ENCODE measurements around the gene TBX5.

The TBX5 gene

DNA sequence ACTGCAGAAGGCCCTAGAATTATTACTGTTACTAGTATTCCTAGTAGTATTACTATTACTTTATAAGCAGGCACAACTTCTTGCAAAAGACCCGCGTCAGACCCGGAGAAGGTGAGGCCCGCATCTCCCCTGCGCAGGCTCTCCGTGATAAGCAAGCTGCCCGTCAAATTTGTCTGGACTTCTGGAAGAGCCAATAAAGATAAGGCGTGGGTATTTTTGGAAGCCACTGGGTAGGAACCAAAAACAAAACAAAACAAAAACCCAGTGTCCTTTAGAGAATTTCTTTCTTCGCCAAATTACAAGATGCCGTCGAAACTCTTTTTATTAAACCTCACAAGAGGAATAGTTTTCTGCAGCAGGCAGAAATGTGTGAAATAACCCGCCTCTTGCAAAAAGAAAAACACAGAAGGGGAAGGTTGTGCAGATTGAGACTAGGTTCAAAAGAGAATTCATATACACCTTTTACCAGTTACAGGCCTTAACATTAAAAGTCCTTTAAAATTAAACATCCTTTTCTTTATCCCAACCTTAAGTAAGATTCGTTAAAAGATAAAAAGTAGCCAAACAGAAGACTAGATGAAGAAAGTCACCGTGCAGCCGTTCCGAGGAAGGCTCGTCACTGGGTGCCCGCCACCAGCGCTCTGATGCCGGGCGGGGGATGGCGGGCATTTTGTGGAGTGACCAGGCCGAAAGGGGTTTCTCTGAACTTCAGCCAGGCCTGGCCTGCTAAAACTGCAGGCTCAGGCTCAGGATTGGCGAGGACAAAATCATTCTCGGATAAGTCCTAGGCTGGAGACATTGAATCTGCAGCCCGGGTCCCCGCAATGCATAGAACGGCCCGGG, 1.6 kb downstream of the TBX5 start:
- DNase-seq, result no peak

DNA sequence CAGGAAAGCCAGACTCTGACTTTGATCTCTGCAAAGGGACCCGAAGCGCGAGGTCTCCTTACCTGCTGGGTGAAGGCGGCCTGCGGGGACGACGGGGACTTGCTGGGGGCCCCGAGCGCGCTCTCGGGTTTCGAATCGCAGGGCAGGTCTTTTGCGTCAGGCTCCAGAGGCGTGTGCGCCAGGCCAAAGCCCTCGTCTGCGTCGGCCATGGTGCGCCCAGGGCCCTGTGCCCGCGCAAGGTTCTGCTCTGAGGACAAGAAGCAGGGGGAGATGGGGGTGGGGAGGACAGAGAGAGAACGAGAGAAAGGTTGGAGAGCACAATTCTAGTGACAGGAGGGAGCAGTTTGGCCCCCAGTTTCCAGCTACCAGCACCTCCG, 2.3 kb downstream of the TBX5 start:
- DNase-seq, result no peak

DNA sequence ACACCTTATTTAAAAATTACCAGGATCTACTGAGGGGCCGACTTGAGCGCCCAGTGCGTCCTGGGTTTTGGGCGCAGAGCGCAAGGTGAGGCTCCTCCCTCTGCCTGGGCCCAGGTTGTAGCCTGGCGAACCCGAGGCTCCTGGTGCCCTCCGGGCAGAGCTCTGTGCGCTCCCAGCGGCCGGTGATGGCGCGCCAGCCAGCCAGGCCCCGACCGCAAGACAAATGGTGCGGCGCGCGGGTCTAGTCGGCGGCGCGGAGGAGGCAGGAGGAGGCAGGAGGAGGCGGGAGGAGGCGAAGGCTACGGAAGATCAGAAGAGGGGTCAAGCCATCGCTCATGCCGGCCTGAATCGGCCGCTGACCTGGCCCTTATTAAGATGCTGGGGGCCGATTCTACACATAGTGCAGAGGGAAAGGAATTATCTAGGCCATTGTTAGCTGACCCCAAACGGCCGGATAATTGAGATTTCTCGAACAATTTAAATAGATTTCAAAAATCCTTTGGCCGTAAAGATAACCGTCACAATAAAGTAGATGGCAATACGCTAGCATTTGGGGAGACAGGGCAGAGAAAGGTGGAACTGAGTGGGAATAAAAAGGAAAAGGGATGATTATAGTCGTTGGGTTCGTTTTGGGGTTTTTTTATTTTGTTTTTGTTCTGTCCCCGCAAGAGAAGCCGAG, 2.8 kb downstream of the TBX5 start:
- no peak for DNase-seq

DNA sequence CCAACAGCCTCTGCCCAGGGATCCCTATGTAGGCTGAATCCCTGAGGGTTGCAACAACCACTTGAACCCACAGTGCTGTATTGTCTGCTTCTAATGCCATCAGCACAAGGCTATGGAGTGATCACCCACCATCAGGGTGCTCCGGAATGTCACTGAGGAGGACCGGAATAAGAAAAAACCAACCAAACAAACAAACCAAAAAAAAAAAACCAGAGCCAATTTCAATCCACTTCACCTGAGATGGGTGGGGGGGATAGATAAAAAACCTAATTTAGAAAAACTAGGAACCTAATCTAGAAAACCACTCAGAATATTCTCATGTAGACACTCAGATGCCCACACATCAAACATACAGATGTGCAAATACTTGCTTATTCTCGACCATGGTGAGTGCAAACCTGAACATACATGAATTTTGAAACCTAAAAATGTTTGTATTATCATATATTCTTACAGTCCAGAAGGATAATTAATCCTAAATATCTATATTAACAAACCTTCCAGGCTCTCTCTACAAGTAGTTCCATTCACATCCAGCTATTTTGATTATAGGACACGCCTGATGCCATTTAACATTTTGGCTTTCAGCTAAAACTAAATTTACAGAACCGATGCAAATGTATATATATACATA, 3.7 kb downstream of the TBX5 start:
- DNase-seq, result no peak

DNA sequence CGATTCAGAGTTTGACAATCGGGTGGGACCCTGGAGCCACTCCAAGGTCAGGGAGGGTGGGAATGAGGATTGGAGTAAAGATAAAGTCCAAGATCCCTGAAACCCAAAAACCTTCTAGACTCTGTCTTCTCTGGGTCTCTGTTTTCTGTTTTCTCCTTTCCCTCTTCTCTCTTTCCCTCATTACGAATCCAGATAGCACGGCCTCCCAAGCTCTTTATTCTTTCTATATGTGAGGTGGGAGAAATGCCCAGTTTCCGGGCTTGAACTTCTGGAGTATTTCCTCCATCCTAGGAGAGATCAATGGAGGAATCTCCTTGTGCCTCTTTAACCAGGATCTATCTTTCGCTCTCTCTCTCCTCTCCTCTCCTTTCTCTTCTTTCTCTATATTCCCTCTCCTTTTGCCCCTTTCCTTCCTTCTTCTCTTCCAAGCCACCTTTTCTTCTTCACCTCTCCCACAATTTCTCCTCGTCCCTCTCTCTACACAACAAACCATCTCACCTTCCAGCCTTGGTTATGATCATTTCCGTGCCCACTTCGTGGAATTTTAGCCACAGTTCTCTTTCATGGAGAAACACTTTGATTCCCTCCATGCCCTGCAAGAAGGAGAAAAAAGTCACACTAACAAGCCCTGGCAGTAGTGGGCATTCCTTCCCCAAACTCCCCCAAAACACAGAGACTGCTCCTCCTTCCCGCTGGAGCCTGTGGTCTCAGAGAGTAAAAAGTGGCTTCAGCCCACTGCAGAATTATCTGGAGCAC, 4.4 kb downstream of the TBX5 start:
- no peak for DNase-seq

DNA sequence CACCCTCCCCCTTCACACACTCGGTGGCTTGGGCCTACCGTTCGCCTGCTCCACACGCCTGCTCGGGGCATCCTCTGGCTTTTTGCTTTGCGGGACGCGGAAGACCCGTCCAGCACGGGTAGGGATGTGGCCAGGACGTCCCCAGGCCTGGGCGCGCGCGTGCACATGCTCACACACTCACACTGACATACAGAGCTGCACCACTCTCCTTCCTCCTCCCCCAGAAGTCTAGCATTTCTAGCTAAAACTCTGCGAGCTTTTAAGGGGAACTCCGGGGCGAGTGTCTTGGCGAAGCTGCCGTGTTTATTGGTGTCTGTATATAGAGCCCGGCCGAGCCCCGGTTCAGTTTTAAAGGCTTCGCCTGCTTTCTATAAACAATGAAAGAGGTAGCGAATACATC, 5.0 kb downstream of the TBX5 start:
- DNase-seq, result no peak

DNA sequence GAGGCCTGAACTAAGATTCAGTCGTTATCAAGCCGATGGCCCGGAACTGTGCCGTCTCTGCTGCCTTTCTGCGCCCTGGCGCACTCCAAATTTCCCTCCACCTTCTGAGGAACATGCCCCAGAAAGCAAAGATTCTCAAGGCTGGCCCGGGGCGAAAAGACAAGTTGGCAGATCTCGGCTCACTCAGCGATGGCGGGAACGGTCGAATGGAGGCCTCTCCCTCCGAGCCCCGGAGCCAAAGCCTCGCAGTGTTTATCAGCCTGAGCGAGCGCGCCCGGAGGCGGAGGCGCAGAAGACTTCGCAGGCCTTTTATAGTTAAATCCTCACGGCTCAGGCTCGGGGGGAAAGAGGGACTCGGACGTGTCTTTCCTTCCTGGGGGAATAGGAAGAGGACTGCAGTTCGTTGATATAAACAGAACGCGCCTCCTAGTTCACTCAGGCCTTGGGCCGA, 5.6 kb downstream of the TBX5 start:
- no peak for DNase-seq

DNA sequence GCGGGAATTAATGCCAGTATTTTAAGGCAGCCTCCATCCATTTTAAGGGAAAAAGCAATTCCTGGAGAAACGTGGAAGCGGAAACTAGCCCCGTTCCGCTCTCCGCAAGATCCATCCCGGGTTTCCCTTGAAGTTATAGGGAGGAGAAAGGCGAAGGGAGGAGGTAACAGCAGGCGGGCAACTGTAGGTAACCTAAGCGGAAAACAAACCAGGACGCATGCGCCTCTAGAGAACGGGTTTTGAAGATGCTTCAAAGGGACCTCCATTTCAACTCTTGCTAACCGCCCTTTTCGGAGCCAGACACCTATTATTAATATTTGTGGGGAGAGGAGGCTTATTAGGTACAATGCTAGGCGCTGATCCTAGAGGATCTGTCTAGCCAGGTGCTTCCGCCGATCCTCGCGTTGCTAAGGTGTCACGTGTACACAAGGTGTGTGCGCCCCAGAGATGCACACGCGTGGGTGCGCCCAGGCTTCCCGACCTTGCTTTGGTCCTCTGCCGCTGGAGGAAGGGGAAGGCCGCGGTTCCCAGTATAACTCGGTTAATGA, 6.2 kb downstream of the TBX5 start:
- DNase-seq, result peak in 2 of 3 experiments; percentile 4 to 18

DNA sequence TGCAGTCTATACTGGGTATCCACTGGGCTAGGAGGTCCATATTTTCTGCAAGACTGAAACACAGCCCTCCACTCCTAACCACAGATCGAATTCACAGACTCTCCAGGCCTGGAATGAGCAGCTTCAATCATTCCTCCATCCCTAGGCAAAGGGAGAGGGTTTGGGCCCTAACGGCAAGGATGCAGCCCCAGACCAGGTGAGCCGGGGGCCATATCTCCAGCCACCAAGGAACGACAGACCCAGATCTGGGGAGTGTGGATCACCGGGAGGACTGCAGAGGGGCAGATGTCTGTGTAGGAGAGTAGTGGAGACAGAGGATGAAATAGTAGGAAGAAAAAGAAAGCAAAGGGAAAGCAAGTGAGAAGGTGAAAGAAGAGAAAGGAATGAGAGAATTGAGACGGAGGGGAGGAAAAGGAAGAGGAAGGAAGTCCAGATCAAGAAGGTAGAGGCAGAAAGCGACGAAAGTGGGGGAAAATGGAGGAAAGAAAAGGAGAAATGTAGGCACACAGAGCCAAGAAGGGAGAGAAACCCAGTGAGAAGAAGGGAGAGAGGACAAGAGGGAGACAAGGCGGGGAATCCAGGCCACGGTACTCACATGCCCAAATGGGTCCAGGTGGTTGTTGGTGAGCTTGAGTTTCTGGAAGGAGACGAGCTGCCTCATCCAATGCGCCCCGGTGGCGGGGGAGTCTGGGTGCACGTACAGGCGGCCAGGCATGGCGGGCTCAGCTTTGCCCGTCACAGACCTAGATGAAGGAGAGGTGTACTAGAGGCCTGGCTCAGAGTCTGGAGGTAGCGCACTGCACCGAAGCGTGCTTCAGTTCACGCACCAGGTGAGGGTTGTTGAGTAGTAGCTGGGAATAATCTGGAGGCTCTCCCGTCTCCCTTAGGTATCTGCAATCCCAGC, 7.7 kb downstream of the TBX5 start:
- DNase-seq, result no peak

DNA sequence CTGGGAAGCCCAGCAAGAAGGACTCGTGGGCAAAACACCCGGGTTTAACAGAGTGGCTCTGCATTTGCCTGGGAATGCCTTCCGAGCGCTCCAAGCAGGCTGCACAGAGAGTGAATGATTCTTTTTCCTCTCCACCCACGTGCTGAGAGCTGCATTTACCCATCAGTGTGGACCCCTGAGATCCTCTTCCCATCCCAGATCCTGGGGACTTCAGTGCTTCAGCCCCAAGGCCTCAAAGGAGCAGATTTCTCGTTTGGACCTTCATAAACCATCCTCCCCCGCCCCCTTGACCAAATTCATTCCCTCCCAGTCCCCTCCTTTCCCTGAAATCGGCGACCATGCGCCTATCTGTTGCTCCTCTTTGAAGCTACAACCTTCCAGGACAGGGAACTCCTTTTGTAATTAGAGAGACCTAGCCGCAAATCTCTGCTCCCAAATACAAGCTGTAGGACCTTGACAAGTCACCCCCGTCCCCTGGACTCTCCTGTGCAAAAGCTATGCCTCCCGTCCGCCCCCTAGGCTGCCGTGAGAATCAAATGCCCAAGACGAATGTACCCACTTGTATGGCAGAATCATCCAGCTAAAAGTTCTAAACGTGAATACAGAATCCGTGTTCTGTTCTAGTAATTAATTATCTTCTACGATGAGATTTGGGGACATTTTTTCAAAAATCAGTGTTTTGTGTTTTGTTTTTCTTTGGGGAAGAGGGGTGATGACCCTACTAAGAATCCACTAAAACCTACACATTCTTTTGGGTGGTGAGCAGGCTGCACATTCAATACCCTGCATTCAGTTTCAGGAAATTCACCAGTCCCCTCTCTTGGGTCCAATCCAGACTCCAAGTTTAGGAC, 8.8 kb downstream of the TBX5 start:
- DNase-seq, result no peak

DNA sequence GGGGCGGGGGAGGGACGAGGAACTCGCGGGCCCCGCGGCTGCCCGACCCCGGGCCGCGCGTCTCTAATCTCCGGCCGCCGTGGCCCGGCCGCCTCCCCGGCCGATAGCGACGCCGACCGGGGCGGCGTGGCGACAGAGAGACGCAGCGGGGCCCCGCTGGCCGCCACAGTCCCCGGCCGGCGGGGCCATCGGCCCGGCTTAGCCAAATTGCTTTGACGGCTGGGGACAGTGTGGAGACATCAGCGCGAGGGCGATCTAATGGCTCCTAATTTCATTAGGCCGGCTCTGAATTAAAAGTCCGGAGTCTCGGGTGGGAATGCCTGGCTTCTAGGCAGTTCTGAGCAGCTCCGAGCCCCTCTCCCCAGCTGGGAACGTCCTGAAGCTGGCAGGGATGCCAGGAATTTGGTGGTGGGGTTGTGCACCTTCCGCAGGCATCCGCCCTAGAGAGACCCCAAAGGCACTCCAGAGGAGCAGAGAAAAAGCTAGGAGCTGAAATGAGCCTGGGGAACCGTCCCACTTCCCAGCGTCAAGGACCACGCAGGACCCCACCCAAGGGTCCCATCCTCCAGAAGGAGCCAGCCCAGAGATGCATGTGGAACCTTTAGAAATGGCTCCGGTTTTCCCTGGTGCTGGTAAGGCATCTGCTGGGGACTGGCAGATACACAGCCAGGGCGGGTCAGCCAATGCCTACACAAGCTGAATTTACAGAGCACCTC, 9.6 kb downstream of the TBX5 start:
- DNase-seq, result no peak

DNA sequence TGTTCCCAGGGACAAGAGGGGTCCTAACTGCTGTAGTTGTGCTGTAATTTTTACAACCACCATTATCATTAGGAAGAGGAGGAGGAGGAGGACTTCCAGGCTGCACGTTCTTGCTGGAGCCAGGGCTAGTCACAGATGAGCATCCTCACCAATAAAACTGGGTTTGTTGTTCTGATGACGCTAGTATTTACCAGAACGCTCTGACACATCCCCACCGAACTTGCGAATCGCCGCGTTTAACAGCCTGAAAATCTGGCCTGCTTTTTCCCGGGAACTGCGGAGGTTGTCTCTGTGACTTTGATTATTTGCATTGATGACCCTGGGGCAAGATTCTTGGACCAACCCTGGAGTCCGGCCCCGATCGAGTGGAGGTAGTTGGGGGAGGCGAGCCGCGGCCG, 10.2 kb downstream of the TBX5 start:
- no peak for DNase-seq

DNA sequence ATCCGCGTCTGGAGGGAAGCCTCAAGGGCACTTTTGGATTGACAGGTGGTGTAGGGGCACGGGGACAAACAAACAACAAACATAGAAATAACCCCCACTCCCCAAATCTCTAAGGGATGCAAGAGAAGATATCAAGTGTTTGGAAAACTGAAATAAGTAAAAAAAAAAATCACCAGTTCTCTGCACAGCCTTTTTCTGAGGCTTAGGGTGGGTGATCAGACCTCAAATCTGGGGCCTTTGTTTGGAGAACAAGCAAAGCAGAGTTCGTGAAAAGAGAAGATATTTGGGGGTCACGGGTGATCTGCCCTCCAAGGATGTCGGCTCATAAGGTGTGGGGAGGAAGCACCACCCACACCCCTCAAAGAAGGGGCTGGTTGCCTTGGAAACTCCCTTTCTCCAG, 10.7 kb downstream of the TBX5 start:
- no peak for DNase-seq

DNA sequence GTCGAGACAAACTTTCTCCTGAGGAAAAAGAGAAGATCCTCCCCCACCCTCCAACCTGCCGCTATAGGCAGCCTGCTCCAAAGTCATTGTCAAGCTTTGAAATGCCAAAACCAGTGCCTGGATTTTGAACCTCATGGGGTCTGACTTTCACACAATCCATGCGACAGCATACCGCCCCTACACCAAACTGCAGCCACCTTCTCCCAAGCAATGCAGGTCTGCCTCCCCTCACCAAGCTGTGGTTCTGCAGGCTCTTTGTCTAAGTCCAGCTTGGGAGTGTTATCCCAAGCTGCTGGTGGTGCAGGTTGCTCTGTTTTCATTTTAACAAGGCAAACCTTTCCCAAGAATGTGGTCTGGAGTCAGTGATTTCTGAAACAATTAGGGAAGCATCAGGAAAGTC, 12.4 kb downstream of the TBX5 start:
- DNase-seq, result no peak

DNA sequence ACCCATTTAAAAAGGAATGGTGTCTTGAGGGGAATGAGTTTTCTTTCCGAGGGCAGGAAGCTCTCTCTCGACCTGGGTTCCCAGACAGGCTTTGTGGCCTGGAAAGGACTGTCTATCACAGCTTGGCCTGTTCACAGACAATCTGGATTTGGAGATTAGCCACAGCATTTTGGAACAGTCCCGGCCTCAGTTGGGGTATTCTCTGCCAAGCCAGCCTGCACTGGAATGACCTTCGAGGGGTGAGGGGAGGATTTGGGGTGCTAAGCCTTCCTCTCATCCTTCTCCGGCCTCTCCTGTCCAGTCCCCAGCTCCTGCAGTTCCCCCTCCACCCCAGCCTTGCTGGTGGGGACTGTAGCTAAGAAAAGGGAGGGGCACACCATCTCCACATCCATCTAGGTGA, 13.0 kb downstream of the TBX5 start:
- no peak for DNase-seq

DNA sequence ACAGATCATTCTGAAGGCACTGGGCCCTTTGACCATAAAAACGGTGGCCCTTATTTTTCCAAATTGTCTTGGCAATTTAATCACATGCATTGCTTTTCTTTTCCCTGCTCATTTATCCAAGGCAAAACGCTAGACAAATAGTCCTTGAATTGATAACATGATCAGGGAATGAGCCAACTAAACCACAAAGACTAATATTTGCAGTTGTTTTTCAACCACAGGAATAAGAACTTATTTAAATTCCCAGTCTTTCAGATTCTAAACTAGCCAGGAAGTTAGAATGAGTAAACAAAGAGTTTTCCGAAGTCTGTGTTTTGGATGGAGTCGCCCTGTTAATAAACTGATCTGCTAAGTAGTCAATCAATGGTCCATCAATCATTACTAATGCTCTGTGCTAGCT, 14.9 kb downstream of the TBX5 start:
- DNase-seq, result no peak

DNA sequence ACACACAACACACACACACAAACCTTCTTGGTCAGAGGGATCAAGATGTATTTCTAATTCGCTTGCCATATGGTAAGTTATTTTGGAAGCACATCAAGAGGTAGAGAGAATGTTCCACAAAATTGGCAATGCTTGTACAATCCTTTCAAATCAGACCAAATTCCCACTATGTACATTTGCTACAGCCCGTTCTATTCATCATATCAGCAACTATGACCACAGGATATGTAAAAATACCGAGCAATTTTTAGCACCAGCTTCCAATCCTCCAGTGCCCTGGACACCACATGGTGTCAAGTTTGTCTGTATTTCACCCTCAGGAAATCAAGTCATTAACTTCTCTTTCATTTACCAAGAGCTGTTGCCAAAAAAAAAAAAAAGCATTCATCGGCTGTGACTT, 21.2 kb downstream of the TBX5 start:
- no peak for DNase-seq

DNA sequence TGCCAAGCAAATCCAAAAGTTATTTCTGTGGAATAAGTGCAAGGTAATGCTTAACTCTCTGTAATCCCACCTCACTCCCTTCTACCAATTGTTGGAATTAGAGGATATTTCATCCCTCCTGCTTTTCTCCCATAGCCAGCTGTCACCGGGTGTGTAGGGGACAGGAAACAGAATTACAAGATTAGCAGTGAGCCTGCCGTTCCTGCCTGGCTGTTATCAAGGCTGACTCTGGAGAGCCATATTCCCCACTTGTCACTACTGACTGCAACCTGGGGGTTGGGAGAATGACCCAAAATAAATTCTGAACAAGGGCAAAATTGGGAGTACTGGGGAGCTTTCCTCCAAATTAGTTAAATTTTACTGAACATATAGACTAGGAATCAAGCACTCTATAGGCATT, 24.8 kb downstream of the TBX5 start:
- no peak for DNase-seq

DNA sequence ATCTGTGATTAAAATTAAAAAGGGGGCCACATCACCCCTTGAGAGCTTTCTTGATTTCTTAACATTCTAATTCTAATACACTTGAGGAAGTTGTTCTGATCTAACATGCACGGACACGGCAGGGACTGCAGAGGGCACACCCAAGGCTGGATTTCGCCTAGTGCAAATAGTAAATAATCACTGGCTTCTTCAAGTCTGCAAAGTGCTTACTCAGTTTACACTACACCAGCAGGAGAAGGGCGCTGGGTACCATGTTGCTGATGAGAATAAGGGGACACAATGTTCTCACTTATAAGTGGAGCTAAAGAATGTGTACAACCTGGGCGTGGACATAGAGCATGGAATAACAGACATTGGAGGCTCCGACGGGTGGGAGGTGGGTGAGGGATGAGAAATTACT, 34.2 kb downstream of the TBX5 start:
- no peak for DNase-seq

DNA sequence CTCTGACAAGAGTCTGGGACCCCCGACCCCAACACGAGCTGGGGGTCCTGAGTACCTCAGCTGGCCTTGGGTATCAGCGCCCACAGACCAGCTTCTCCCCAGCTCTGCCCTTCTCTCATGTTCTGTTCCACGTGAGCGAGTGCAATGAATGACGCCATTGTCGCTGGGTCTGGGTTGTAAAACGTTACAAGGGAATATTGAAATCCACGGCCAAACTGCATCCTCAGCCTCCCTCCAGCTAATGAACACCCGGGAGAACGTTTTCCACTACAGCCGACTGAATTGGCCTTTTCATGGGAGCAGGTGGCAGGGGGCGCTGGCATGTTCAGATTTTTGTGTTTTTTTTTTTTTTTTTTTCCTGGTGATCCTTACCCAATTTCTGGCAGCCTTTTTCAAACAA, 34.7 kb downstream of the TBX5 start:
- DNase-seq, result no peak
